ENCODE measurements around the gene HNF4A. TPM values are rescaled to one million over a fixed set of nuclear protein-coding genes. Genes with fewer than 3 reads are reported as not detected.

Gene HNF4A
- total and polyA plus RNA-seq, 7 donors: 0.27 to 124 (median 52.9) TPM; not detected in 2

GRCh38 chr20:44429419-44430269 is 74.1 kb downstream of the HNF4A start:
- Histone ChIP-seq H3K4me3 (no peak overlapping the region), H3K36me3 (no peaks in the 10 kb centered on the region), H3K4me1 (no peaks in the 10 kb centered on the region), H3K9me3 (no peaks in the 10 kb centered on the region), H3K27ac (no peak overlapping the region), H3K27me3 (peaks cover 0 to 27% (median 5%) of the 10 kb centered on the region in 3 donors)
- WGBS, 2 donors: 81 to 84% methylated on average over 17 of the region's 17 CpGs
- intact Hi-C loops (cut with DNase I): no loop called here
- TF ChIP-seq POLR2A (IDR thresholded peaks at IDR 0.05): no peak
- TF ChIP-seq, protein P1, sequence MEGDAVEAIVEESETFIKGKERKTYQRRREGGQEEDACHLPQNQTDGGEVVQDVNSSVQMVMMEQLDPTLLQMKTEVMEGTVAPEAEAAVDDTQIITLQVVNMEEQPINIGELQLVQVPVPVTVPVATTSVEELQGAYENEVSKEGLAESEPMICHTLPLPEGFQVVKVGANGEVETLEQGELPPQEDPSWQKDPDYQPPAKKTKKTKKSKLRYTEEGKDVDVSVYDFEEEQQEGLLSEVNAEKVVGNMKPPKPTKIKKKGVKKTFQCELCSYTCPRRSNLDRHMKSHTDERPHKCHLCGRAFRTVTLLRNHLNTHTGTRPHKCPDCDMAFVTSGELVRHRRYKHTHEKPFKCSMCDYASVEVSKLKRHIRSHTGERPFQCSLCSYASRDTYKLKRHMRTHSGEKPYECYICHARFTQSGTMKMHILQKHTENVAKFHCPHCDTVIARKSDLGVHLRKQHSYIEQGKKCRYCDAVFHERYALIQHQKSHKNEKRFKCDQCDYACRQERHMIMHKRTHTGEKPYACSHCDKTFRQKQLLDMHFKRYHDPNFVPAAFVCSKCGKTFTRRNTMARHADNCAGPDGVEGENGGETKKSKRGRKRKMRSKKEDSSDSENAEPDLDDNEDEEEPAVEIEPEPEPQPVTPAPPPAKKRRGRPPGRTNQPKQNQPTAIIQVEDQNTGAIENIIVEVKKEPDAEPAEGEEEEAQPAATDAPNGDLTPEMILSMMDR (IDR thresholded peaks at IDR 0.05): no peak
- TF ChIP-seq EP300 (IDR thresholded peaks at IDR 0.05): no peak
- no peak for TF ChIP-seq POLR2AphosphoS5 (IDR thresholded peaks at IDR 0.05)
- no peak for DNase-seq

DNA sequence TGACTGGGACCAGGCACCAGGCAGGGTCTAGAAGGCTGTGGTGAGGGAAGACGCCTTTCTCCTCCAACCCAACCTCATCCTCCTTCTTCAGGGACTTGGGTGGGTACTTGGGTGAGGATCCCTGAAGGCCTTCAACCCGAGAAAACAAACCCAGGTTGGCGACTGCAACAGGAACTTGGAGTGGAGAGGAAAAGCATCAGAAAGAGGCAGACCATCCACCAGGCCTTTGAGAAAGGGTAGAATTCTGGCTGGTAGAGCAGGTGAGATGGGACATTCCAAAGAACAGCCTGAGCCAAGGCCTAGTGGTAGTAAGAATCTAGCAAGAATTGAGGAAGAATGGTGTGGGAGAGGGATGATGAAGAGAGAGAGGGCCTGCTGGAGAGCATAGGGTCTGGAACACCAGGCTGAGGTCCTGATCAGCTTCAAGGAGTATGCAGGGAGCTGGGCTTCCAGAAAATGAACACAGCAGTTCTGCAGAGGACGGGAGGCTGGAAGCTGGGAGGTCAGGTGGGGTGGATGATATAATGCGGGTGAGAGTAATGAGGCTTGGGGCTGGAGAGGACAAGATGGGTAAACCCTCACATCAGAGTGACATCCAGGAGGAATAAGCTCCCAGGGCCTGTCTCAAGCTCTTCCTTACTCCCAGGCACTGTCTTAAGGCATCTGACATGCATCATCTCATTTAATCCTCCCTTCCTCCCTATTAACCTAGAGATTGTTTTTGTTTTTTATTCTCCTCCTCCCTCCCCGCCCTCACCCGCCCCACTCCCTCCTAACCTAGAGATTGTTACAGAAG is 75.0 kb downstream of the HNF4A start:
- Histone ChIP-seq H3K4me3 (no peak overlapping the region), H3K4me1 (no peaks in the 10 kb centered on the region), H3K9me3 (no peaks in the 10 kb centered on the region), H3K27me3 (peaks cover 0 to 29% (median 5%) of the 10 kb centered on the region in 3 donors), H3K27ac (no peak overlapping the region), H3K36me3 (no peaks in the 10 kb centered on the region)
- WGBS, 2 donors: 62 to 87% methylated on average over 7 of the region's 7 CpGs
- intact Hi-C loops (cut with DNase I): no loop called here
- DNase-seq: no peak
- TF ChIP-seq POLR2A (IDR thresholded peaks at IDR 0.05) (no peak), EP300 (IDR thresholded peaks at IDR 0.05) (no peak), POLR2AphosphoS5 (IDR thresholded peaks at IDR 0.05) (no peak)
- TF ChIP-seq, protein P1 (IDR thresholded peaks at IDR 0.05): no peak

DNA sequence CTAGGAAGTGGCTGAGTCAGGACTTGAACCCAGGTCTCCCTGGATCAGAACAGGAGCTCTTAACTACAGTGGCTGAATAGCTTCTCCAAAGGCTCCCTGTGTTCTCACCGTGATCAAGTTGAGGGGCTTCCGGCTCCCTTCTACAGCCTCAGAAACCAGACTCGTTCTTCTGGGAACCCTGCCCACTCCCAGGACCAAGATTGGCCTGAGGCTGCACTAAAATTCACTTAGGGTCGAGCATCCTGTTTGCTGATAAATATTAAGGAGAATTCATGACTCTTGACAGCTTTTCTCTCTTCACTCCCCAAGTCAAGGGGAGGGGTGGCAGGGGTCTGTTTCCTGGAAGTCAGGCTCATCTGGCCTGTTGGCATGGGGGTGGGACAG is 75.6 kb downstream of the HNF4A start:
- TF ChIP-seq, protein P1 (IDR thresholded peaks at IDR 0.05): no peak
- TF ChIP-seq EP300 (IDR thresholded peaks at IDR 0.05): no peak
- TF ChIP-seq POLR2AphosphoS5 (IDR thresholded peaks at IDR 0.05): no peak
- TF ChIP-seq POLR2A (IDR thresholded peaks at IDR 0.05): no peak
- H3K27me3 ChIP-seq: peaks cover 0 to 29% (median 5%) of the 10 kb centered on the region in 3 donors
- intact Hi-C loops (cut with DNase I): no loop called here
- DNase-seq: no peak
- no peak overlapping the region for H3K27ac ChIP-seq
- H3K9me3 ChIP-seq: no peaks in the 10 kb centered on the region
- no peaks in the 10 kb centered on the region for H3K36me3 ChIP-seq
- 57 to 61% methylated on average over 4 of the region's 4 CpGs for WGBS, 2 donors
- H3K4me3 ChIP-seq: no peak overlapping the region
- H3K4me1 ChIP-seq: no peaks in the 10 kb centered on the region

DNA sequence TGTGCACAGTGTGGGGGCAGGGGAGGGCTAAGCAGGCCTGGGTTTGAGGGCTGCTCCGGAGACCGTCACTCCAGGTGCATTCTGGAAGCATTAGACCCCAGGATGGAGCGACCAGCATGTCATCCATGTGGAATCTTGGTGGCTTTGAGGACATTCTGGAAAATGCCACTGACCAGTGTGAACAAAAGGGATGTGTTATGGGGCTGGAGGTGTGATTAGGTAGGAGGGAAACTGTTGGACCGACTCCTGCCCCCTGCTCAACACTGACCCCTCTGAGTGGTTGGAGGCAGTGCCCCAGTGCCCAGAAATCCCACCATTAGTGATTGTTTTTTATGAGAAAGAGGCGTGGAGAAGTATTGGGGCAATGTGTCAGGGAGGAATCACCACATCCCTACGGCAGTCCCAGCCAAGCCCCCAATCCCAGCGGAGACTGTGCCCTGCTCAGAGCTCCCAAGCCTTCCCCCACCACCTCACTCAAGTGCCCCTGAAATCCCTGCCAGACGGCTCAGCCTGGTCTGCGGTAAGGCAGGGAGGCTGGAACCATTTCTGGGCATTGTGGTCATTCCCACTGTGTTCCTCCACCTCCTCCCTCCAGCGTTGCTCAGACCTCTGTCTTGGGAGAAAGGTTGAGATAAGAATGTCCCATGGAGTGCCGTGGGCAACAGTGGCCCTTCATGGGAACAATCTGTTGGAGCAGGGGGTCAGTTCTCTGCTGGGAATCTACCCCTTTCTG is 76.2 kb downstream of the HNF4A start:
- Histone ChIP-seq H3K9me3 (no peaks in the 10 kb centered on the region), H3K4me1 (no peaks in the 10 kb centered on the region), H3K36me3 (no peaks in the 10 kb centered on the region), H3K4me3 (no peak overlapping the region), H3K27me3 (peaks cover 0 to 29% (median 5%) of the 10 kb centered on the region in 3 donors), H3K27ac (no peak overlapping the region)
- TF ChIP-seq, protein P1 (IDR thresholded peaks at IDR 0.05): no peak
- TF ChIP-seq POLR2AphosphoS5 (IDR thresholded peaks at IDR 0.05) (no peak), EP300 (IDR thresholded peaks at IDR 0.05) (no peak), POLR2A (IDR thresholded peaks at IDR 0.05) (no peak)
- intact Hi-C loops (cut with DNase I): no loop called here
- DNase-seq: no peak
- WGBS, 2 donors: 65 to 70% methylated on average over 11 of the region's 11 CpGs

All from sigmoid colon (tissue), 7 donors.